Measurements from ENCODE around the gene SYDE2.

Gene SYDE2

GRCh38 chr1:85128316-85128715 lies 72.5 kb downstream of the SYDE2 start:
- Histone ChIP-seq H3K36me3 (ENCODE audit: insufficient read depth, low read length) (no peaks in the 10 kb centered on the region), H3K27ac (no peak overlapping the region), H3K4me3 (no peak overlapping the region), H3K9me3 (ENCODE audit: low read depth, low read length) (no peaks in the 10 kb centered on the region), H3K9ac (ENCODE audit: insufficient read length) (no peak overlapping the region)
- TF ChIP-seq FOXP2 (optimal IDR thresholded peaks at IDR 0.05; ENCODE audit: control extremely low read depth, extremely low read length, insufficient read depth) (no peak), EZH2 (IDR thresholded peaks at IDR 0.05) (no peak), POLR2AphosphoS5 (IDR thresholded peaks at IDR 0.05; ENCODE audit: borderline replicate concordance, low read depth, low read length) (no peak)
- DNase-seq (ENCODE audit: low read depth, low spot score) = no peak

DNA sequence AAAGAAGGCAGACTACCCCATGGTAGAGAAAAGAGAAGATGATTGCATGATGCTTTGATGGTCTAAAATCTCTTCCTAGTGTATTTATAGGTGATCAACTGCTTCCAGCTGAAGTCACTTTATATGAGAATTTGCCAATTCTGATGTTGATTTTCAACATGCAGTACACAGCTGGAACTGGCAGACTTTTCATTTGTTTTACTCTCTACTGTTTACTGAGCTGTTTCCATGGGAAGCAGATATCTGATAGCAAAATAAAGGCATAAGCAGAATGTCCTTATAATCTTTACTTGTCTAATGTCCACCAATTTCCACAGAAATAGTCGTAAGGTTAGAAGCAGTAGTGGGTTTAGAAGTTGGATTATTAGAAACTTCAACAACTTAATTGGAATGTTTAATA lies 74.9 kb downstream of the SYDE2 start:
- H3K4me3 ChIP-seq = no peak overlapping the region
- DNase-seq (ENCODE audit: low read depth, low spot score) = no peak
- TF ChIP-seq EZH2 (IDR thresholded peaks at IDR 0.05) (no peak), POLR2AphosphoS5 (IDR thresholded peaks at IDR 0.05; ENCODE audit: borderline replicate concordance, low read depth, low read length) (no peak), FOXP2 (optimal IDR thresholded peaks at IDR 0.05; ENCODE audit: control extremely low read depth, extremely low read length, insufficient read depth) (no peak)
- no peak overlapping the region for H3K9ac ChIP-seq (ENCODE audit: insufficient read length)
- no peak overlapping the region for H3K27ac ChIP-seq
- no peaks in the 10 kb centered on the region for H3K9me3 ChIP-seq (ENCODE audit: low read depth, low read length)
- no peaks in the 10 kb centered on the region for H3K36me3 ChIP-seq (ENCODE audit: insufficient read depth, low read length)

DNA sequence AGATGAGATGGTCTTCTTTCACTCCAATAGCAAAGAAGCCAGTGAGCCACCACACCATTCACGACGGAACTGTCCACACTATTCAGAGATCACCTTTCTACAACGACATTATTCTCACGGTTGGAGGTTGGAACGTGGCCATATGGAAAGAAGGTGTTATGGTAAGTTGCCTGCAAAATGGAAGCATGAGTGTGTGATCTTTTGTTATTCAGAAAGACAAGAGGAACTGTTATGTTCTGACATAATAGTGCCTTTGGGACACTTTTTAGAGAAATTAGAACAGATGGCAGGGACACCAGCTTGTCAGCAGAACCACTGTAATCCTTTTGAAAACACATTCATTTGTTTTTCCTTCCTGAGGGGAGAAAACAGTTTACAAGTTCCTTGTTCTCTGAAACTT lies 76.7 kb downstream of the SYDE2 start:
- H3K9me3 ChIP-seq (ENCODE audit: low read depth, low read length) = no peaks in the 10 kb centered on the region
- no peak for DNase-seq (ENCODE audit: low read depth, low spot score)

DNA sequence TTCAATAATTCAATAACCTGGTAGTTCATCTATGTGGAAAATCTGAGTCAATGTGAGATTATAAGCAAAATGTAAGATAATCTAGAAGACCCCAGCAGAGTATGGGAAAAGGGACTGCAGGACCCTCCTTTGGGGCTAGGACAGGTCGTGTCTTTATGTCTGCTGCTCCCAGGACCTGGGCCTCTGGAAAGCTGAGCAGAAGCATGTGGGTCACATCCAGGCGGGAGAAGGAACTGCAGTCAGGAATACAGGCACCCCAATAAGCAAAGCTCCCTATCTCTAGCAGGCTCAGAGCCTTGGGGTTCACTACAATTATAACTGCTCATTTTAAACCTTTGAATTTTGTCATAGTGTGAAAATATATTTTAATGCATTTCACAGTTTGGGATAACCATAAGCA lies 78.6 kb downstream of the SYDE2 start:
- TF ChIP-seq FOXP2 (optimal IDR thresholded peaks at IDR 0.05; ENCODE audit: control extremely low read depth, extremely low read length, insufficient read depth) = no peak
- no peak for TF ChIP-seq EZH2 (IDR thresholded peaks at IDR 0.05)
- TF ChIP-seq POLR2AphosphoS5 (IDR thresholded peaks at IDR 0.05; ENCODE audit: borderline replicate concordance, low read depth, low read length) = no peak
- DNase-seq (ENCODE audit: low read depth, low spot score) = no peak
- no peaks in the 10 kb centered on the region for H3K36me3 ChIP-seq (ENCODE audit: insufficient read depth, low read length)
- no peak overlapping the region for H3K9ac ChIP-seq (ENCODE audit: insufficient read length)
- no peak overlapping the region for H3K4me3 ChIP-seq
- H3K27ac ChIP-seq = no peak overlapping the region
- H3K9me3 ChIP-seq (ENCODE audit: low read depth, low read length) = no peaks in the 10 kb centered on the region

More for the DNA sequence above, 76.7 kb downstream of the SYDE2 start:
- H3K27ac ChIP-seq = no peak overlapping the region
- H3K4me3 ChIP-seq = no peak overlapping the region
- H3K9ac ChIP-seq (ENCODE audit: insufficient read length) = no peak overlapping the region
- H3K36me3 ChIP-seq (ENCODE audit: insufficient read depth, low read length) = no peaks in the 10 kb centered on the region
- TF ChIP-seq EZH2 (IDR thresholded peaks at IDR 0.05) = no peak

- Histone ChIP-seq H3K9me3 (ENCODE audit: low read depth, low read length) (no peaks in the 10 kb centered on the region), H3K36me3 (ENCODE audit: insufficient read depth, low read length) (no peaks in the 10 kb centered on the region), H3K27ac (no peak overlapping the region), H3K4me3 (no peak overlapping the region), H3K9ac (ENCODE audit: insufficient read length) (no peak overlapping the region)
- no peak for TF ChIP-seq EZH2 (IDR thresholded peaks at IDR 0.05)
- no peak for TF ChIP-seq POLR2AphosphoS5 (IDR thresholded peaks at IDR 0.05; ENCODE audit: borderline replicate concordance, low read depth, low read length)
- no peak for TF ChIP-seq FOXP2 (optimal IDR thresholded peaks at IDR 0.05; ENCODE audit: control extremely low read depth, extremely low read length, insufficient read depth)
- DNase-seq (ENCODE audit: low read depth, low spot score) = no peak
These were observed 79.1 kb downstream of the SYDE2 start for GRCh38 chr1:85121744-85122143.

DNA sequence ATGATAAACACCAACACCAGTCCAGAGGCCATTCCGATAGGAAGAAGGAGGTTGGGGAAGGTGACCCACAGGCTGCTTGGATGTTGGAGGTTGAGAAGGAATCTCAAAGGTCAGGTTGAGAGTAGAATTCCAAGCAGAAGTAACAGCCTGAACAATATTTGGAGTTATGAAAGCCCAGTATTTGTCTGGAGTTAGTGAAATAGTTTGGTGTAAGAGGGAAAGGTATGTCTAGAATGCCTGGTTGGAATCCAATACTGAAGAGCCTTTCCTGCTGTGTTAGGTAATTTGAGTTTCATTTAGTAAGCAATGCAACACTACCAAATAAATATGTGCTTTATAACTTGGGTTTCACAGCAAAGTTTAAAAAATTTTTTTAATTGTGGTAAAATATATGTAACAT lies 82.1 kb downstream of the SYDE2 start:
- TF ChIP-seq POLR2AphosphoS5 (IDR thresholded peaks at IDR 0.05; ENCODE audit: borderline replicate concordance, low read depth, low read length) = no peak
- no peak for TF ChIP-seq FOXP2 (optimal IDR thresholded peaks at IDR 0.05; ENCODE audit: control extremely low read depth, extremely low read length, insufficient read depth)
- TF ChIP-seq EZH2 (IDR thresholded peaks at IDR 0.05) = no peak
- Histone ChIP-seq H3K4me3 (no peak overlapping the region), H3K9ac (ENCODE audit: insufficient read length) (no peak overlapping the region), H3K9me3 (ENCODE audit: low read depth, low read length) (no peaks in the 10 kb centered on the region), H3K36me3 (ENCODE audit: insufficient read depth, low read length) (no peaks in the 10 kb centered on the region), H3K27ac (no peak overlapping the region)
- no peak for DNase-seq (ENCODE audit: low read depth, low spot score)

- H3K4me3 ChIP-seq = no peak overlapping the region
- no peak for TF ChIP-seq EZH2 (IDR thresholded peaks at IDR 0.05)
- TF ChIP-seq POLR2AphosphoS5 (IDR thresholded peaks at IDR 0.05; ENCODE audit: borderline replicate concordance, low read depth, low read length) = no peak
- TF ChIP-seq FOXP2 (optimal IDR thresholded peaks at IDR 0.05; ENCODE audit: control extremely low read depth, extremely low read length, insufficient read depth) = no peak
- DNase-seq (ENCODE audit: low read depth, low spot score) = no peak
- no peak overlapping the region for H3K27ac ChIP-seq
- no peaks in the 10 kb centered on the region for H3K36me3 ChIP-seq (ENCODE audit: insufficient read depth, low read length)
- H3K9me3 ChIP-seq (ENCODE audit: low read depth, low read length) = no peaks in the 10 kb centered on the region
- H3K9ac ChIP-seq (ENCODE audit: insufficient read length) = no peak overlapping the region
These were observed 84.0 kb downstream of the SYDE2 start for GRCh38 chr1:85116856-85117255.

DNA sequence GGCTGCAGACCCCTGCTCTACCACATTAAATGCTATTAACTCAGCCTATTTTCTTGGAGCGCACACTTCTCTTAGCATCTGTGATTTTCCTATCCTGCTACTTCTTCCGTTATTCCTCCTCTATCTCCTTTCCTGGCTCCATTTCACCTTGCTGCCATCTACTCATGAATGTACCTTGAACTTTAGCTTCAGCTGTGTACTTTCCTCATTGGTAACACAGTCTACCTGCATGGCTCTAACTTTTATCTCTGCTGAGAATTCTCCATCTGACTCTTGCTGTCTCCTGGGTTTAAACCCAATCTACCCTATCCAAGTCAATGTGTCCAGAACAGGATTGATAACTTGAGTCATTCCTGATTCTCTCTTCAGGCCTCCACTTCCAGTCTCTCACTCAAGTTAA lies 84.9 kb downstream of the SYDE2 start:
- H3K27ac ChIP-seq = no peak overlapping the region
- no peak for DNase-seq (ENCODE audit: low read depth, low spot score)
- H3K36me3 ChIP-seq (ENCODE audit: insufficient read depth, low read length) = no peaks in the 10 kb centered on the region
- TF ChIP-seq FOXP2 (optimal IDR thresholded peaks at IDR 0.05; ENCODE audit: control extremely low read depth, extremely low read length, insufficient read depth) (no peak), POLR2AphosphoS5 (IDR thresholded peaks at IDR 0.05; ENCODE audit: borderline replicate concordance, low read depth, low read length) (no peak), EZH2 (IDR thresholded peaks at IDR 0.05) (no peak)
- H3K9me3 ChIP-seq (ENCODE audit: low read depth, low read length) = no peaks in the 10 kb centered on the region
- no peak overlapping the region for H3K9ac ChIP-seq (ENCODE audit: insufficient read length)
- no peak overlapping the region for H3K4me3 ChIP-seq

- no peak for TF ChIP-seq POLR2AphosphoS5 (IDR thresholded peaks at IDR 0.05; ENCODE audit: borderline replicate concordance, low read depth, low read length)
- TF ChIP-seq EZH2 (IDR thresholded peaks at IDR 0.05) = no peak
- no peak for TF ChIP-seq FOXP2 (optimal IDR thresholded peaks at IDR 0.05; ENCODE audit: control extremely low read depth, extremely low read length, insufficient read depth)
- Histone ChIP-seq H3K9me3 (ENCODE audit: low read depth, low read length) (no peaks in the 10 kb centered on the region), H3K27ac (no peak overlapping the region), H3K9ac (ENCODE audit: insufficient read length) (no peak overlapping the region), H3K4me3 (no peak overlapping the region), H3K36me3 (ENCODE audit: insufficient read depth, low read length) (no peaks in the 10 kb centered on the region)
- no peak for DNase-seq (ENCODE audit: low read depth, low spot score)
These were observed 89.1 kb downstream of the SYDE2 start for GRCh38 chr1:85111695-85112094.
